OCI-LY1 (cell line): ENCODE data around the gene SPSB3.

Experiments used
- H2AFZ ChIP-seq: fragments of 200-600 bp; sonication (generic), shearing (Covaris generic); 2 replicates; pipeline ENCODE4 v1.6.0; 2014; ENCODE audit warnings: antibody characterized with exemption, mild to moderate bottlenecking, low read length
- H3F3A ChIP-seq: fragments of 200-600 bp; sonication (generic), shearing (Covaris generic); 2 replicates; pipeline ENCODE4 v1.6.0; 2014; ENCODE audit warnings: mild to moderate bottlenecking, antibody characterized with exemption, low read length, moderate library complexity; ENCODE audit not compliant: insufficient read depth
- H3K27ac ChIP-seq: fragments of 200-600 bp; sonication (generic); 2 replicates; pipeline ENCODE4 v1.5.1; 2014; ENCODE audit warnings: low read length, mixed run types, mild to moderate bottlenecking, low read depth; ENCODE audit not compliant: poor library complexity, severe bottlenecking
- H3K27me3 ChIP-seq: fragments of 200-600 bp; sonication (generic); 2 replicates; pipeline ENCODE4 v1.6.0; 2014; ENCODE audit warnings: antibody characterized with exemption, mild to moderate bottlenecking, low read length, moderate library complexity; ENCODE audit not compliant: insufficient read depth
- H3K36me3 ChIP-seq: fragments of 200-600 bp; sonication (generic); 2 replicates; pipeline ENCODE4 v1.6.1; 2014; ENCODE audit warnings: mild to moderate bottlenecking, antibody characterized with exemption, low read length, moderate library complexity, mixed read lengths; ENCODE audit not compliant: insufficient read depth
- H3K4me1 ChIP-seq: fragments of 200-600 bp; sonication (generic); 2 replicates; pipeline ENCODE4 v1.5.1; 2014; ENCODE audit warnings: mild to moderate bottlenecking, low read length, moderate library complexity; ENCODE audit not compliant: insufficient read depth, severe bottlenecking
- H3K4me2 ChIP-seq: fragments of 200-600 bp; sonication (generic), shearing (Covaris generic); 2 replicates; pipeline ENCODE4 v1.6.1; 2014; ENCODE audit warnings: low read length
- H3K4me3 ChIP-seq: fragments of 200-600 bp; sonication (generic); 2 replicates; pipeline ENCODE4 v1.5.1; 2014; ENCODE audit warnings: low read length, low read depth, mild to moderate bottlenecking, mixed read lengths; ENCODE audit not compliant: poor library complexity, severe bottlenecking
- H3K79me2 ChIP-seq: fragments of 200-600 bp; shearing (Covaris generic); 2 replicates; pipeline ENCODE4 v1.6.1; 2016; ENCODE audit warnings: mixed run types, low read length, mixed read lengths; ENCODE audit not compliant: insufficient read depth
- H3K9ac ChIP-seq: fragments of 200-600 bp; sonication (generic), shearing (Covaris generic); 2 replicates; pipeline ENCODE4 v1.6.1; 2014; ENCODE audit warnings: mild to moderate bottlenecking, low read length, mixed read lengths
- H3K9me2 ChIP-seq: fragments of 200-600 bp; sonication (generic), shearing (Covaris generic); 2 replicates; pipeline ENCODE4 v1.6.1; 2014; ENCODE audit warnings: low read depth, mild to moderate bottlenecking, low read length, mixed read lengths
- H3K9me3 ChIP-seq: fragments of 200-600 bp; shearing (Covaris generic); 2 replicates; pipeline ENCODE4 v1.6.1; 2014; ENCODE audit warnings: low read length, mixed read lengths
- H4K20me1 ChIP-seq: fragments of 200-600 bp; sonication (generic), shearing (Covaris generic); 2 replicates; pipeline ENCODE4 v1.6.0; 2016; ENCODE audit warnings: mild to moderate bottlenecking, low read length; ENCODE audit not compliant: insufficient read depth
- EZH2 ChIP-seq: fragments of 200-600 bp; sonication (generic), shearing (Covaris generic); IDR thresholded peaks from 2 replicates; pipeline ENCODE4 v1.8.0; 2017; ENCODE audit warnings: borderline replicate concordance, mixed run types, mild to moderate bottlenecking, antibody characterized with exemption, low read length, moderate library complexity, mixed read lengths
- TF ChIP-seq, protein P1 (sequence below): fragments of 200-600 bp; sonication (generic), shearing (Covaris generic); IDR thresholded peaks from 2 replicates; pipeline ENCODE4 v1.5.1; 2017; ENCODE audit warnings: mild to moderate bottlenecking, antibody characterized with exemption, low read length, moderate library complexity, mixed read lengths

The SPSB3 gene

GRCh38 chr16:1788095-1788707, 5.8 kb upstream of the SPSB3 start:
- no peaks in the 10 kb centered on the region for H3F3A ChIP-seq
- TF ChIP-seq EZH2: no peak
- TF ChIP-seq, protein P1, sequence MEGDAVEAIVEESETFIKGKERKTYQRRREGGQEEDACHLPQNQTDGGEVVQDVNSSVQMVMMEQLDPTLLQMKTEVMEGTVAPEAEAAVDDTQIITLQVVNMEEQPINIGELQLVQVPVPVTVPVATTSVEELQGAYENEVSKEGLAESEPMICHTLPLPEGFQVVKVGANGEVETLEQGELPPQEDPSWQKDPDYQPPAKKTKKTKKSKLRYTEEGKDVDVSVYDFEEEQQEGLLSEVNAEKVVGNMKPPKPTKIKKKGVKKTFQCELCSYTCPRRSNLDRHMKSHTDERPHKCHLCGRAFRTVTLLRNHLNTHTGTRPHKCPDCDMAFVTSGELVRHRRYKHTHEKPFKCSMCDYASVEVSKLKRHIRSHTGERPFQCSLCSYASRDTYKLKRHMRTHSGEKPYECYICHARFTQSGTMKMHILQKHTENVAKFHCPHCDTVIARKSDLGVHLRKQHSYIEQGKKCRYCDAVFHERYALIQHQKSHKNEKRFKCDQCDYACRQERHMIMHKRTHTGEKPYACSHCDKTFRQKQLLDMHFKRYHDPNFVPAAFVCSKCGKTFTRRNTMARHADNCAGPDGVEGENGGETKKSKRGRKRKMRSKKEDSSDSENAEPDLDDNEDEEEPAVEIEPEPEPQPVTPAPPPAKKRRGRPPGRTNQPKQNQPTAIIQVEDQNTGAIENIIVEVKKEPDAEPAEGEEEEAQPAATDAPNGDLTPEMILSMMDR: no peak
- no peak overlapping the region for H3K4me3 ChIP-seq
- H4K20me1 ChIP-seq: no peaks in the 10 kb centered on the region
- no peaks in the 10 kb centered on the region for H3K27me3 ChIP-seq
- H3K36me3 ChIP-seq: peaks cover 42% of the 10 kb centered on the region
- H3K27ac ChIP-seq: no peak overlapping the region
- no peak overlapping the region for H3K9ac ChIP-seq
- no peak overlapping the region for H3K4me2 ChIP-seq
- no peaks in the 10 kb centered on the region for H3K9me3 ChIP-seq
- H3K79me2 ChIP-seq: peaks cover 6% of the 10 kb centered on the region
- no peaks in the 10 kb centered on the region for H3K9me2 ChIP-seq
- peaks cover 7% of the 10 kb centered on the region for H3K4me1 ChIP-seq
- no peak overlapping the region for H2AFZ ChIP-seq

GRCh38 chr16:1787322-1788094, 5.1 kb upstream of the SPSB3 start:
- no peaks in the 10 kb centered on the region for H4K20me1 ChIP-seq
- H2AFZ ChIP-seq: no peak overlapping the region
- peaks cover 6% of the 10 kb centered on the region for H3K79me2 ChIP-seq
- H3K9ac ChIP-seq: no peak overlapping the region
- no peak overlapping the region for H3K4me2 ChIP-seq
- H3K4me1 ChIP-seq: peaks cover 7% of the 10 kb centered on the region
- H3K9me2 ChIP-seq: no peaks in the 10 kb centered on the region
- H3K36me3 ChIP-seq: peaks cover 42% of the 10 kb centered on the region
- no peaks in the 10 kb centered on the region for H3K9me3 ChIP-seq
- H3K4me3 ChIP-seq: no peak overlapping the region
- no peak overlapping the region for H3K27ac ChIP-seq
- H3K27me3 ChIP-seq: no peaks in the 10 kb centered on the region
- H3F3A ChIP-seq: no peaks in the 10 kb centered on the region
- TF ChIP-seq EZH2: no peak
- TF ChIP-seq, protein P1: no peak

- Histone ChIP-seq H3K79me2 (peaks cover 6% of the 10 kb centered on the region), H3K36me3 (peaks cover 42% of the 10 kb centered on the region), H3K9ac (no peak overlapping the region), H3F3A (no peaks in the 10 kb centered on the region), H3K4me2 (no peak overlapping the region), H3K27ac (no peak overlapping the region), H3K27me3 (no peaks in the 10 kb centered on the region), H3K4me3 (no peak overlapping the region), H3K9me3 (no peaks in the 10 kb centered on the region), H3K4me1 (peaks cover 7% of the 10 kb centered on the region), H4K20me1 (no peaks in the 10 kb centered on the region), H2AFZ (no peak overlapping the region), H3K9me2 (no peaks in the 10 kb centered on the region)
- no peak for TF ChIP-seq EZH2
- TF ChIP-seq, protein P1: no peak
Observed at GRCh38 chr16:1787056-1787321, 4.6 kb upstream of the SPSB3 start.
